H1 (cell line): Measurements from ENCODE around the gene SYP. TPM values are rescaled to one million over a fixed set of nuclear protein-coding genes. Genes with fewer than 3 reads are reported as not detected.

ENCODE experiments used
- CTCF ChIA-PET: fragments of 300-600 bp; sonication (Branson Sonifier 250); formaldehyde crosslinking; loops from one replicate; lab custom pipeline; 2021; ENCODE audit not compliant: partially characterized antibody; lab: Charles Lee
- POLR2A ChIA-PET: fragments of 300-600 bp; sonication (Branson Sonifier 250); formaldehyde crosslinking; loops from one replicate; lab custom pipeline; 2021; ENCODE audit warnings: inconsistent platforms; ENCODE audit not compliant: partially characterized antibody; lab: Charles Lee
- DNase-seq, 2 experiments: peaks; one replicate each; pipeline versions ENCODE4 v3.0.0 to v3.0.0-alpha.2; 2010 to 2022; ENCODE audit warnings: low spot score in 2 of 2, low read depth in 1 of 2, mixed read lengths in 1 of 2
- FAIRE-seq: peaks from 2 replicates; lab custom pipeline; 2011; peaks lifted over from hg19 to GRCh38; lab: Jason Lieb, UNC
- H2AFZ ChIP-seq: 2 replicates; pipeline ENCODE4 v1.8.1; 2012; ENCODE audit warnings: low read length, inconsistent platforms
- H2AK5ac ChIP-seq: 2 replicates; pipeline ENCODE4 v1.6.1; 2013; ENCODE audit warnings: low read depth, low read length
- H2BK120ac ChIP-seq: replicated peaks from 2 replicates; pipeline ENCODE3; 2013; ENCODE audit warnings: low read depth, low read length, inconsistent platforms
- H2BK12ac ChIP-seq: 2 replicates; pipeline ENCODE4 v1.6.1; 2013; ENCODE audit warnings: low read depth, low read length
- H2BK15ac ChIP-seq: 2 replicates; pipeline ENCODE4 v1.6.1; 2013; ENCODE audit warnings: low read length
- H2BK20ac ChIP-seq: 2 replicates; pipeline ENCODE4 v1.6.1; 2013; ENCODE audit warnings: low read length
- H2BK5ac ChIP-seq: 2 replicates; pipeline ENCODE4 v1.6.1; 2013; ENCODE audit warnings: low read depth, low read length
- H3K14ac ChIP-seq: 2 replicates; pipeline ENCODE4 v1.6.1; 2013; ENCODE audit warnings: inconsistent platforms; ENCODE audit not compliant: insufficient read length
- H3K18ac ChIP-seq: 2 replicates; pipeline ENCODE4 v1.6.1; 2013; ENCODE audit warnings: low read length; ENCODE audit errors: extremely low read depth
- H3K23ac ChIP-seq: 2 replicates; pipeline ENCODE4 v1.6.1; 2013; ENCODE audit warnings: inconsistent platforms; ENCODE audit not compliant: insufficient read length
- H3K23me2 ChIP-seq: 2 replicates; pipeline ENCODE4 v1.6.1; 2013; ENCODE audit warnings: low read depth, low read length
- H3K27ac ChIP-seq: 2 replicates; pipeline ENCODE4 v1.6.1; 2011; ENCODE audit warnings: low read depth, low read length, inconsistent platforms
- H3K27me3 ChIP-seq, 4 experiments: replicated peaks in 1 of 4; 1 replicate in 1 of 4; 2 replicates in 3 of 4; pipeline versions ENCODE4 v1.6.1 to v1.8.1; 2011 to 2013; ENCODE audit warnings: low read length in 3 of 4, mild to moderate bottlenecking in 3 of 4, inconsistent platforms in 2 of 4, mixed read lengths in 2 of 4, moderate library complexity in 1 of 4; ENCODE audit not compliant: control insufficient read depth in 3 of 4, insufficient read depth in 3 of 4; ENCODE audit errors: extremely low read depth in 1 of 4
- H3K36me3 ChIP-seq, 4 experiments: 2 replicates each; pipeline versions ENCODE4 v1.6.1 to v1.8.1; 2011 to 2013; ENCODE audit warnings: mild to moderate bottlenecking in 4 of 4, low read length in 3 of 4, moderate library complexity in 2 of 4, control low read depth in 1 of 4, inconsistent platforms in 1 of 4; ENCODE audit not compliant: insufficient read depth in 4 of 4, control insufficient read depth in 2 of 4
- H3K4ac ChIP-seq: replicated peaks from 2 replicates; pipeline ENCODE3; 2013; ENCODE audit warnings: low read length, low read depth, mixed read lengths, inconsistent platforms; ENCODE audit not compliant: insufficient read length
- H3K4me1 ChIP-seq, 4 experiments: replicated peaks in 1 of 4; 1 replicate in 1 of 4; 2 replicates in 3 of 4; pipeline versions ENCODE4 v1.6.1 to v1.8.1; 2011 to 2013; ENCODE audit warnings: low read length in 3 of 4, inconsistent platforms in 2 of 4, mixed read lengths in 1 of 4; ENCODE audit not compliant: insufficient read depth in 4 of 4, control insufficient read depth in 3 of 4
- H3K4me2 ChIP-seq, 2 experiments: 2 replicates each; pipeline versions ENCODE4 v1.6.1 to v1.8.1; 2011 to 2013; ENCODE audit warnings: low read depth in 2 of 2, low read length in 2 of 2, control low read depth in 1 of 2, inconsistent platforms in 1 of 2, mild to moderate bottlenecking in 1 of 2; ENCODE audit not compliant: insufficient read depth in 1 of 2
- H3K4me3 ChIP-seq, 4 experiments: fragments of 200-600, 300-600 bp in 1 of 4; sonication (generic), shearing (Covaris generic), sonication (Bioruptor Twin) in 1 of 4; 2 replicates each; pipeline versions ENCODE4 v1.5.1 to v1.8.1; 2011 to 2016; ENCODE audit warnings: low read length in 4 of 4, low read depth in 3 of 4, control low read depth in 2 of 4, inconsistent platforms in 2 of 4, mild to moderate bottlenecking in 2 of 4, mixed read lengths in 1 of 4, moderate library complexity in 1 of 4; ENCODE audit not compliant: insufficient read depth in 2 of 4; ENCODE audit errors: extremely low read depth in 1 of 4
- H3K56ac ChIP-seq: replicated peaks from 2 replicates; pipeline ENCODE3; 2013; ENCODE audit warnings: low read depth, mild to moderate bottlenecking, mixed read lengths, low read length, inconsistent platforms; ENCODE audit not compliant: insufficient read length
- H3K79me1 ChIP-seq: 2 replicates; pipeline ENCODE4 v1.6.1; 2013; ENCODE audit warnings: low read depth, low read length, control low read depth
- H3K79me2 ChIP-seq, 2 experiments: 2 replicates each; pipeline versions ENCODE4 v1.6.1 to v1.8.1; 2012 to 2013; ENCODE audit warnings: low read length in 2 of 2, mild to moderate bottlenecking in 2 of 2, inconsistent platforms in 1 of 2; ENCODE audit not compliant: insufficient read depth in 2 of 2, control insufficient read depth in 1 of 2
- H3K9ac ChIP-seq, 4 experiments: replicated peaks in 1 of 4; 1 replicate in 1 of 4; 2 replicates in 3 of 4; pipeline versions ENCODE4 v1.6.1 to v1.8.1; 2011 to 2013; ENCODE audit warnings: low read depth in 3 of 4, low read length in 3 of 4, control low read depth in 2 of 4, mild to moderate bottlenecking in 2 of 4, moderate library complexity in 2 of 4, inconsistent platforms in 1 of 4; ENCODE audit errors: extremely low read depth in 1 of 4
- H3K9me3 ChIP-seq, 2 experiments: 2 replicates each; pipeline versions ENCODE4 v1.6.1 to v1.8.1; 2012 to 2013; ENCODE audit warnings: mild to moderate bottlenecking in 2 of 2, moderate library complexity in 2 of 2, control low read depth in 1 of 2, inconsistent platforms in 1 of 2, low read depth in 1 of 2, low read length in 1 of 2, mixed read lengths in 1 of 2; ENCODE audit not compliant: insufficient read depth in 2 of 2
- H4K20me1 ChIP-seq, 2 experiments: replicated peaks in 1 of 2; 2 replicates each; pipeline versions ENCODE3 to v1.8.1; 2011 to 2013; ENCODE audit warnings: inconsistent platforms in 2 of 2, low read length in 2 of 2, mild to moderate bottlenecking in 1 of 2; ENCODE audit not compliant: insufficient read depth in 2 of 2, control insufficient read depth in 1 of 2
- H4K5ac ChIP-seq: 2 replicates; pipeline ENCODE4 v1.6.1; 2013; ENCODE audit warnings: low read length, low read depth, mixed read lengths, inconsistent platforms; ENCODE audit not compliant: insufficient read length
- H4K8ac ChIP-seq: 2 replicates; pipeline ENCODE4 v1.8.0; 2013; ENCODE audit warnings: mild to moderate bottlenecking, moderate library complexity, low read length, inconsistent platforms; ENCODE audit not compliant: insufficient read depth; ENCODE audit errors: extremely low read depth
- H4K91ac ChIP-seq: replicated peaks from 2 replicates; pipeline ENCODE3; 2013; ENCODE audit warnings: low read length, mixed read lengths, inconsistent platforms; ENCODE audit not compliant: insufficient read length
- ATF2 ChIP-seq: IDR thresholded peaks from 2 replicates; pipeline ENCODE4 v1.6.1; 2012; ENCODE audit warnings: low read length, inconsistent platforms
- POLR2AphosphoS5 ChIP-seq: IDR thresholded peaks from 2 replicates; pipeline ENCODE4 v1.6.1; 2011; ENCODE audit warnings: low read depth, low read length
- SIN3A ChIP-seq, 2 experiments: IDR thresholded peaks in 1 of 2; conservative IDR thresholded peaks in 1 of 2; 2 replicates each; pipeline ENCODE4 v1.6.1; 2011 to 2012; ENCODE audit warnings: low read length in 2 of 2, improper control_type of control experiment in 1 of 2, low read depth in 1 of 2, mild to moderate bottlenecking in 1 of 2
- WGBS, 2 experiments: shearing (Covaris generic) in 1 of 2; methylation state at CpG; one replicate each; pipeline versions ENCODE4 v1.1.6 to v1.1.7; 2013 to 2015; ENCODE audit warnings: low lambda C conversion rate in 2 of 2, mixed read lengths in 2 of 2, inconsistent platforms in 1 of 2, low coverage in 1 of 2, missing lambda C conversion rate in 1 of 2; ENCODE audit not compliant: insufficient replicate concordance in 2 of 2, insufficient coverage in 1 of 2, insufficient read length in 1 of 2; ENCODE audit errors: extremely low coverage in 1 of 2, missing lambda C conversion rate in 1 of 2; 5-methylcytosine and 5-hydroxymethylcytosine counted together
- polyA plus RNA-seq, 7 experiments: library from polyadenylated mRNA; depleted of rRNA in 3 of 7; stranded (reverse) in 5 of 7; unstranded in 2 of 7; fragments of >200 nt in 5 of 7; fragments of 200-250 nt in 2 of 7; gene quantifications; 1 replicate in 5 of 7; 2 replicates in 1 of 7; 4 replicates in 1 of 7; pipeline versions ENCODE4 v1.2.1 to v1.2.3, GENCODE V29; 2011 to 2013; ENCODE audit warnings: missing spikeins in 2 of 7, mixed read lengths in 2 of 7
- total RNA-seq: library from RNA; stranded (reverse); fragmentation: NEBNext Ultra II Directional; extraction: Animal tissue kit (Norgen Biotek cat#: 25700); gene quantifications from 2 replicates; pipeline ENCODE4 v1.2.1, GENCODE V29; 2021

Gene SYP
- total and polyA plus RNA-seq, 2 of the 8 experiments (the other 6 are each of a cell fraction or from before 2014, with no cell fraction given) = 4.3 to 10.8 TPM

DNA sequence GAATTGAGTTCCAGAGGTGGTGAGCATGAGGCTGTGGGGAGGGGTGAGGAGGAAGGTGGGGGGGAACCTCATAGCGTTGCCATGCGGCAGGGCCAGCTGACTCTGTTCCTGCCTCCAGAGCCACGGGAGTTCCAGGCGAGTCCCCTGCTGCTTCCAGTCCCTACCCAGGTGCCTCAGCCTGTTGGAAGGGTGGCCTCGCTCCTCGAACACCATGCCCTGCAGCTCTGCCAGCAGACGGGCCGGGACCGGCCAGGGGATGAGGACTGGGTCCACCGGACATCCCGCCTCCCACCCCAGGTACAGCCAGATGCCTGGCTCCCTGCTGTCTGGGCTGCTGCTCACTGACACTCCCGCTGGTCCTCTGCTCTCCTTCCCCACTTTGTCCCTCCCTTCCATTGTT is 43.2 kb upstream of the SYP start:
- 100% methylated on average over 5 of the region's 12 CpGs; no CpG with 5 or more reads in 1 of the 2 experiments for WGBS, 2 experiments
- no peaks in the 10 kb centered on the region for H3K79me1 ChIP-seq
- H3K56ac ChIP-seq = no peak overlapping the region
- no peak overlapping the region for H2AFZ ChIP-seq
- no peak overlapping the region for H2AK5ac ChIP-seq
- no peak overlapping the region for H3K14ac ChIP-seq
- no peak overlapping the region for H3K4me3 ChIP-seq
- no peaks in the 10 kb centered on the region for H3K23me2 ChIP-seq
- no peak overlapping the region for H3K27ac ChIP-seq
- H3K36me3 ChIP-seq = no peaks in the 10 kb centered on the region; a peak in 1 of 8 replicates
- no peaks in the 10 kb centered on the region for H3K79me2 ChIP-seq
- H4K8ac ChIP-seq = no peak overlapping the region
- TF ChIP-seq ATF2 (no peak), POLR2AphosphoS5 (no peak), SIN3A (conservative IDR thresholded peaks at IDR 0.05 in 1 of 2, IDR thresholded peaks at IDR 0.05 in 1 of 2; ENCODE audit: low read depth in 1 of 2, low read length in 2 of 2) (no peak)
- no peak overlapping the region for H3K9ac ChIP-seq
- no peak overlapping the region for H3K4me2 ChIP-seq
- no peak overlapping the region for H2BK12ac ChIP-seq
- no peak for DNase-seq
- H3K23ac ChIP-seq = no peak overlapping the region
- CTCF ChIA-PET = no interaction called here
- no peak overlapping the region for H3K4ac ChIP-seq
- H3K18ac ChIP-seq = no peak overlapping the region
- no peak for FAIRE-seq
- no peak overlapping the region for H4K5ac ChIP-seq
- no peaks in the 10 kb centered on the region for H3K4me1 ChIP-seq
- H2BK5ac ChIP-seq = no peak overlapping the region
- POLR2A ChIA-PET = interaction anchor here (0.7 to 1.2 kb wide), 2 partner anchors 16 to 21 kb away, joined by 3 read pairs; no protein-coding TSS in a partner anchor
- no peak overlapping the region for H2BK15ac ChIP-seq
- H2BK120ac ChIP-seq = no peak overlapping the region
- H3K27me3 ChIP-seq = no peaks in the 10 kb centered on the region
- no peak overlapping the region for H4K91ac ChIP-seq
- no peak overlapping the region for H2BK20ac ChIP-seq
- no peaks in the 10 kb centered on the region for H3K9me3 ChIP-seq
- H4K20me1 ChIP-seq = no peaks in the 10 kb centered on the region
